Measurements from ENCODE around the gene DPM1.

DNA sequence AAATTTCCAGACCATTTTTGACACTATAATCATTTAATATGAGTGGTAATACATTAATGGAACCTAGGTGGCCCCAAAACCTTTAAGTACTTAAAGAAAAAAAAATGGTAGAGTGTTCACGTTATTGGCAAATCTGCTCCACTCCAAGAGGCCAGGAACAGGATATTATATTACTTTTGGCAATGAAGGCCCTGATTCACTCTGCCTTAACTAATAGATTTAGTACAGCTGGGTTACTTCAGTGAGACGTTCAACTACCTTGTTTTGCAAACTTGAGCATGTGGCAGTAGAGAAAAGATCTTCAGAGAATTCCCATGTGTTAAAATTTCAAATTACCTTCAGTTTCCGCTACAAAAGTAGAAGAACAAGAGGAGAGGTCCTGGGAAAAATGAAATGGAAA, 39.9 kb downstream of the DPM1 start:
- TF ChIP-seq, protein P1, sequence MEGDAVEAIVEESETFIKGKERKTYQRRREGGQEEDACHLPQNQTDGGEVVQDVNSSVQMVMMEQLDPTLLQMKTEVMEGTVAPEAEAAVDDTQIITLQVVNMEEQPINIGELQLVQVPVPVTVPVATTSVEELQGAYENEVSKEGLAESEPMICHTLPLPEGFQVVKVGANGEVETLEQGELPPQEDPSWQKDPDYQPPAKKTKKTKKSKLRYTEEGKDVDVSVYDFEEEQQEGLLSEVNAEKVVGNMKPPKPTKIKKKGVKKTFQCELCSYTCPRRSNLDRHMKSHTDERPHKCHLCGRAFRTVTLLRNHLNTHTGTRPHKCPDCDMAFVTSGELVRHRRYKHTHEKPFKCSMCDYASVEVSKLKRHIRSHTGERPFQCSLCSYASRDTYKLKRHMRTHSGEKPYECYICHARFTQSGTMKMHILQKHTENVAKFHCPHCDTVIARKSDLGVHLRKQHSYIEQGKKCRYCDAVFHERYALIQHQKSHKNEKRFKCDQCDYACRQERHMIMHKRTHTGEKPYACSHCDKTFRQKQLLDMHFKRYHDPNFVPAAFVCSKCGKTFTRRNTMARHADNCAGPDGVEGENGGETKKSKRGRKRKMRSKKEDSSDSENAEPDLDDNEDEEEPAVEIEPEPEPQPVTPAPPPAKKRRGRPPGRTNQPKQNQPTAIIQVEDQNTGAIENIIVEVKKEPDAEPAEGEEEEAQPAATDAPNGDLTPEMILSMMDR (IDR thresholded peaks at IDR 0.05): no peak
- TF ChIP-seq EP300 (IDR thresholded peaks at IDR 0.05; ENCODE audit: low read depth): no peak
